ENCODE data around the gene ANKRD11. TPM values are rescaled to one million over a fixed set of nuclear protein-coding genes. Genes with fewer than 3 reads are reported as not detected.
"Not testable (repeated sequence)": the region's sequence is repeated elsewhere in the genome, so short reads cannot be mapped to it uniquely, and the experiment has no call there.

Gene ANKRD11
- polyA plus RNA-seq, 3 donors, result 98.3 to 127 (median 111) TPM

DNA sequence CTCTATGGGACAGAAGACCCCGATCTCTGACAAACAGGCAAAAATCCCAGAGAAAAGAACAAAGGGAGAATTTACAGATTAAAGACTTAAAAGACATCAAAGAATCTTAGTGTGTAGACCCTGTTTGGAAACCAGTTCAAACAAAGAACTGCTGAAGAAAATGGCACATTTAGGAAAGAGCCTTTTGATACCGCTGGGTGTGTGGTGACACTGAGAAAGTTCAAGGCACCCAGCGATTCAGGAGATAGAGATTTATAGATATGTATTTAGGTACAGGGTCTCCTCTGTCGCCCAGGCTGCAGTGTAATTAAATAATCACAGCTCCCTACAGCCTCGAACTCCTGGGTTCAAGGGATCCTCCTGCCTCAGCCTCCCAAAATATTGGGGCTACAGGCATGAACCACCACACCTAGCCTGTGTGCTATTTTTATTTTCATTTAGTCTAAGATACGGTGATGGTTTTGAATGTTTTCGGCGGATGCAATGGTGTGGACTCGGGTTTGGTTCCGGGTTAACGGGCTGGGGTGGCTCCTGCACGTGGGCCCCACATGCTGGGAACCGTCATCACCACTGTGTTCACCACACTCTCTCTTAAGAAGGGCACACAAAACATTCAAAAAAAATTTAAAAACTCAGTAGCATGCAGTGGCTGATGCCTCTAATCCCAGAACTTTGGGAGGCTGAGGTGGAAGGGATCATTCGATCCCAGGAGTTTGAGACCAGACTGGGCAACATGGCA is 158.8 kb downstream of the ANKRD11 start:
- no peak for DNase-seq (ENCODE audit: extremely low read depth in 1 of 11, low read depth in 9 of 11, low spot score in 4 of 11)

DNA sequence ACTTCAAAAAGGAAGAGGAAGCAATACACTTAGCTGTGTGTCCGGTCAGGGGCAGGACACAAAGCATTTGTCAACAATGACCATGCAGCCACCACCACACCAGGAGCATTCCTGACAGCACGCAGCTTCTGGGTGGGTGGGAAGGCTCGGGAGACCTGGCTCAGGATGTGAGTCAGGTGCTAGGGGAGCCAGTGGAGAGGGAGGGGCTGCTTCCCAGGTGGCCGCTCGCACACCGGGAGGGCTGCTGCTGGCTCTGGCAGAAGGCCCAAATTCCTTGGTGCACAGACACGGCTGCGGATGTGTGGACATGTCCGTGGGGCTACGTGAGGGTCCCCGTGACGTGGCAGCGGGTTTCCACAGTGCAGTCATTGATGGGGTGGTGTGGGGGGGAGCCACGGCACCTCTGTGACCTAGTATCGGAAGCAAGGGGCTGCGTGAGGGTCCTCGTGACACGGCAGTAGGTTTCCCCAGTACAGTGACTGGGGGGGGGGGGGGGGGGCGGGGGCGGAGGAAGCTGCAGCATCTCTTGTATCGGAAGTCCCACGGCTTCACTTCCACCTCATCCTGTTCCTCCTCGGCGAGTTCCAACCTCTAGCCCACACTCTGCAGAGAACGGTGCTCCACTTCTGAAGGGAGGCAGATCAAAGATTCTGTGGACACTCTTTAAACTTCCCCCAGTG is 160.0 kb downstream of the ANKRD11 start:
- no peak for DNase-seq (ENCODE audit: extremely low read depth in 1 of 11, low read depth in 9 of 11, low spot score in 4 of 11)

DNA sequence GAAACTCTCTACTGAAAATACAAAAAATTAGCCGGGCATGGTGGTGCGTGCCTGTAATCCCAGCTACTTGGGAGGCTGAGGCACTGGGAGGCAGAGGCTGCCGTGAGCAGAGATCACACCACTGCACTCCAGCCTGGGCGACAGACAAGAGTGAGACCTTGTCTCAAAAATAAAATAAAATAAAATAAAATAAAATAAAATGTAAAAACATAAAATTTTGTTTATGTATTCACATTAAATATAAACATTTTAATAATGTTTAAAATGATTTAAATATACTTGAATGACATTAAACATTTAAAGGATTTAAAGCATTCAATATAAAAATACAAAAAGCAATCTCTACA is 160.6 kb downstream of the ANKRD11 start:
- not testable (repeated sequence) for DNase-seq (ENCODE audit: extremely low read depth in 1 of 11, low read depth in 9 of 11, low spot score in 4 of 11)

DNA sequence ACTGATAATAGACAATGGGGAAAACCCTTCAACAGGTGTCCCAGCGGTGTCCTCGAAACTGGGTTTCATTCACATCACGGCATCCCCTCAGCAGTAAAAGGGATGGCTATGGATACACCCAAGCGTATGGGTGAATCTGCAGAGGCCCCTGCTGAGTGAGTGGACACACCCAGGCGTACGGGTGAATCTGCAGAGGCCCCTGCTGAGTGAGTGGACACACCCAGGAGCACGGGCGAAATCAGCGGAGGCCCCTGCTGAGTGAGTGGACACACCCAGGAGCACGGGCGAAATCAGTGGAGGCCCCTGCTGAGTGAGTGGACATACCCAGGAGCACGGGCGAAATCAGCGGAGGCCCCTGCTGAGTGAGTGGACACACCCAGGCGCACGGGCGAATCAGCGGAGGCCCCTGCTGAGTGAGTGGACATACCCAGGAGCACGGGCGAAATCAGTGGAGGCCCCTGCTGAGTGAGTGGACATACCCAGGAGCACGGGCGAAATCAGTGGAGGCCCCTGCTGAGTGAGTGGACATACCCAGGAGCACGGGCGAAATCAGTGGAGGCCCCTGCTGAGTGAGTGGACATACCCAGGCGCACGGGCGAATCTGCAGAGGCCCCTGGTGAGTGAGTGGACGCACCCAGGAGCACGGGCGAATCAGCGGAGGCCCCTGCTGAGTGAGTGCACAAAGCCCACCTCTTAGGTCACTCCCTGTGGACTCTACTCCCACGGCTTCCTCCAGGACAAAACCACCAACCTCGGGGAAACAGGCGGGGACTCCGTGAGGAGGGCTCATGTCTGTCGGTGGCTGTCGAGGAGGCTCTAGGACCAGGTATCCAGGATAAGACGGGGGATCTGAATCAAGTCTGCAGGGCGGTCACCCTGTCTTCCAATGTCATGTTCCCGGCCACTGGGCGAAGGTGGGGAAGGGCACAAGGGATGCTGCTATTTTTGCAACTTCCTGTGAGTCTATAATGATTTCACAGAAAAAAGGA is 161.7 kb downstream of the ANKRD11 start:
- DNase-seq (ENCODE audit: extremely low read depth in 1 of 11, low read depth in 9 of 11, low spot score in 4 of 11), result not testable (repeated sequence)

- DNase-seq (ENCODE audit: extremely low read depth in 1 of 11, low read depth in 9 of 11, low spot score in 4 of 11), result no peak
Observed at GRCh38 chr16:89326721-89327120, 163.6 kb downstream of the ANKRD11 start.

- no peak for DNase-seq (ENCODE audit: extremely low read depth in 1 of 11, low read depth in 9 of 11, low spot score in 4 of 11)
Observed at GRCh38 chr16:89325861-89326471, 164.4 kb downstream of the ANKRD11 start.

DNA sequence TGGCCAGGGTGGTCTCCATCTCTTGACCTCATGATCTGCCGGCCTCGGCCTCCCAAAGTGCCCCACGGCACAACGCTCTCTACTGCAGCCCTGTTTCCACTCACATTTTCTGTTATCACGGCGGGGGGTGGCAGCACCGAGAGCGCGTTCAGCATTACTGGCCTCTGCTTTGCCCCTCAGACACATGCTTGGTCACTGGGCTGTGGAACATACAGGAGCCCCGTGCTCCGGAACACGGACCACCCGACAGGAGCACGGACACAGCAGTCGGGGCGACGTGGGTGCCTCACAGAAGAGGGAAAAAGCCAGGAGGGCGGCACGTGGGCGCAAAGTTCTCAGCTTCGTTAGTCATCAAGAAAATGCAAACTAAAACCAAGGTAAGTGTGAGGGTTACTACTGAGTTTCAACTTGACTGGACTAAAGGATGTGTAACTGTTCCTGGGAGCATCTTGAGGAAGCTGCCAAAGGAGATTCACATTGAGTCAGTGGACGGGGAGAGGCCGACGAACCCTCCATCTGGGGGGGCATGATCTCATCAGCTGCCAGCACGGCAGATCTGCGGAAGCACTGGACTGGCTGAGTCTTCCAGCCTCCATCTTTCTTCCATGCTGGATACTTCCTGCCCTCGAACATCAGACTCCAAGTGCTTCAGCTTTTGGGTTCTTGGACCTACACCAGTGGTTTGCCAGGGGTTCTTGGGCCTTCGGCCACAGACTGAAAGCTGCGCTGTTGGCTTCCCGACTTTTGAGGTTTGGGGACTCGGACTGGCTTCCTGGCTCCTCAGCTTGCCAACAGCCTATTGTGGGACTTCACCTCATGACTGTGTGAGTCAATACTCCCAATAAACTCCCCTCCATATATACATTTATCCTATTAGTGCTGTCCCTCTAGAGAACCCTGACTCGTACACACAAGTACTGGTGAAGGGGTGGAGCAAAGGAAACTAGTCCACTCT is 166.0 kb downstream of the ANKRD11 start:
- DNase-seq (ENCODE audit: extremely low read depth in 1 of 11, low read depth in 9 of 11, low spot score in 4 of 11), result no peak

DNA sequence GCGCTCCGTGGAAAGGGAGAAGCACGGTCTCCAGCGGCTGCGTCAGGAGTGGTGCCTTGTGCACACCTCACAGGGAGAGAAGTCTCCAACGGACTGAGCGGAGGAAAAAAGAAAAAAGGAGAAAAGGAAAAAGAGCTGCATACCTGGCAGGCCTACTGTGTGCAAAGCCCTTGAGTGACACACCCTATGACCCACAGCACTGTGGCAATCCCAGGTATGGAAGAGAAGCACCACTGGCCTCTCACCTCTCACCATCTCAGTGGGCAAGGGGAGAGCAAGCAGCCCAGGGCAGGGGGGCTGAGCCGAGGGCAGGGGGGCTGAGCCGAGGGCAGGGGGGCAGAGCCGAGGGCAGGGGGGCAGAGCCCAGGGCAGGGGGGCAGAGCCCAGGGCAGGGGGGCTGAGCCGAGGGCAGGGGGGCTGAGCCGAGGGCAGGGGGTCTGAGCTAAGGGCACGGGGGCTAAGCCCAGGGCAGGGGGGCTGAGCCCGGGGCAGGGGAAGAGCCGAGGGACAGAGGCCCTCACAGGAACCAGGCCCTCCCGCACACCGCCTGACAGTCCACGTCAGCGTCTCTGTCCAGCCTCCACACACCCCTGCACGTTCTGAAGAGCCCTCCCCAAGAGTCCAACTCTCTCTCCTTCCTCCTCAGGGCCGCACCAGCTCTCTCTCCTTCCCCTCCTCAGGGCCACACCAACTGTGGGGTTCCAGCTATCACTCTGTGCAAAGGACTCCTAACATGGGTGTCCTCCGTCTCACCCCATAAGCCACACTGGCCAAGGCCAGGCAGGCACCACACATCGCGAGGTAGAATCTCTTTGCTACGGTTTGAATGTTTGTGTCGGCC is 167.0 kb downstream of the ANKRD11 start:
- DNase-seq (ENCODE audit: extremely low read depth in 1 of 11, low read depth in 9 of 11, low spot score in 4 of 11), result no peak

- DNase-seq (ENCODE audit: extremely low read depth in 1 of 11, low read depth in 9 of 11, low spot score in 4 of 11), result no peak
Observed at GRCh38 chr16:89322321-89323119, 167.8 kb downstream of the ANKRD11 start.

GRCh38 chr16:89320782-89321501 is 169.4 kb downstream of the ANKRD11 start:
- no peak for DNase-seq (ENCODE audit: extremely low read depth in 1 of 11, low read depth in 9 of 11, low spot score in 4 of 11)

- DNase-seq (ENCODE audit: extremely low read depth in 1 of 11, low read depth in 9 of 11, low spot score in 4 of 11), result no peak
Observed at GRCh38 chr16:89319886-89320781, 170.2 kb downstream of the ANKRD11 start.

DNA sequence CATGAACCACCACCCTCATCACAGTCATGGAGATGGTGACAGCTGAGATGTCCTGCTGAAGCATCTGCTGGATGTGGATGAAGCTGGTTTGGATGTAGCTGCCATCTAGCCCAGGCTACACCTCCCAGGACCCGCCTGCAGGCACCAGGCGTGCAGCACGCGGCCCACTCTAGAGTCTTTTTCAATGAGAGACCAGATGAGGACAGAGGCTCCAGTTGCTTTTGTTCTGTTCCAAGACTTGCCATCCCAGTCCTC is 170.8 kb downstream of the ANKRD11 start:
- no peak for DNase-seq (ENCODE audit: extremely low read depth in 1 of 11, low read depth in 9 of 11, low spot score in 4 of 11)

DNA sequence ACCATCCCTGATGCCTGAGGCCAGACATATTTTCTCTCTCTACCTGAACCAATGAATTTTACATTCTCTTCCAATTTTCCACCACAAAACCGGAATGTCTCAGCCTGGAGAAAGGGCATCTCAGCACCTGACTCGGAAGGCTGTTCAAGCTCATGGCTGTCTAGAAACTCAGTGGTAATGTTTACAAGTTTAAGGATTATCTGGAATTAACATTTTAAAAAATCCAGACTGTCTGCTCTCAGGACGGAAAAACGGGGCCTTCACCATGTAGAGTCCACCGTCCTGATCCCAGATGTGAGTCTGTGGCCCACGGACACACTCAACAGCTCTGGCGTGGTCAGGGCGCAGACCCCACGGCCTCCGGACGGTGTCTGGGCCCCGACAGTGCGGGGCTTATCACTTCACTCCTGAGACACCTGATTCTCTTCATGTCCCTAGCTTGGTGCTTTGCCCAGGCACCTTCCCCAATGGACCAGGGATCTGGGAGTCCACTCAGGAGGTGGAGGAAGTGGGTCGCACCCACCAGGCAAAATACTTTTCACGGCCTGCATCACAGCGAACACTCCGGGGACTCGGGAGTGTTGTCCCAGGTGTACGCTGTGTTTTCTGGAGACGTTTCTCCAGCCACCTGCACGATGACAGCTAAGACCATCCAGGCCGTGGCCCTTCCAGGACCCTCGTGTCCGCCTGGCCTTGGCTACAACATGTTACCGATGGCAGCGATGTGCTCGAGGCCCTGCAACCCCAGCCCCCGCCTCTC is 171.3 kb downstream of the ANKRD11 start:
- no peak for DNase-seq (ENCODE audit: extremely low read depth in 1 of 11, low read depth in 9 of 11, low spot score in 4 of 11)

GRCh38 chr16:89318430-89318758 is 172.0 kb downstream of the ANKRD11 start:
- DNase-seq (ENCODE audit: extremely low read depth in 1 of 11, low read depth in 9 of 11, low spot score in 4 of 11), result no peak
